Parathyroid adenoma (tissue), 2 donors: ENCODE measurements around the gene TMEM123.

Source experiments
- H2AFZ ChIP-seq: fragments of 300-600 bp; sonication (generic); one replicate; pipeline ENCODE4 v1.7.0; 2017; ENCODE audit warnings: antibody characterized with exemption, mild to moderate bottlenecking
- H3K27ac ChIP-seq: fragments of 300-600 bp; sonication (generic); one replicate; pipeline ENCODE4 v1.7.0; 2017
- H3K27me3 ChIP-seq: fragments of 300-600 bp; sonication (generic); one replicate; pipeline ENCODE4 v1.7.0; 2017; ENCODE audit warnings: low read length; ENCODE audit not compliant: control insufficient read depth, insufficient read depth
- H3K36me3 ChIP-seq: fragments of 300-600 bp; sonication (generic); one replicate; pipeline ENCODE4 v1.7.0; 2017; ENCODE audit warnings: low read length; ENCODE audit not compliant: control insufficient read depth, insufficient read depth
- H3K4me1 ChIP-seq: fragments of 300-600 bp; sonication (generic); one replicate; pipeline ENCODE4 v1.7.0; 2017; ENCODE audit warnings: control low read depth
- H3K4me2 ChIP-seq: fragments of 300-600 bp; sonication (generic); one replicate; pipeline ENCODE4 v1.7.0; 2017; ENCODE audit warnings: low read length
- H3K4me3 ChIP-seq: fragments of 300-600 bp; sonication (generic); one replicate; pipeline ENCODE4 v1.7.0; 2017; ENCODE audit warnings: low read depth, low read length
- H3K79me2 ChIP-seq: fragments of 300-600 bp; sonication (generic); one replicate; pipeline ENCODE4 v1.7.0; 2017; ENCODE audit warnings: control low read depth
- H3K9ac ChIP-seq: fragments of 300-600 bp; sonication (generic); one replicate; pipeline ENCODE4 v1.7.0; 2017; ENCODE audit warnings: mild to moderate bottlenecking
- H3K9me3 ChIP-seq: fragments of 300-600 bp; sonication (generic); one replicate; pipeline ENCODE4 v1.7.0; 2017; ENCODE audit warnings: low read length; ENCODE audit not compliant: control insufficient read depth
- CTCF ChIP-seq: fragments of 300-600 bp; sonication (generic); IDR thresholded peaks from one replicate; pipeline ENCODE4 v1.7.0; 2017; ENCODE audit warnings: antibody characterized with exemption, mild to moderate bottlenecking
- donor health status: primary hyperparathyroidism.

TMEM123 gene

GRCh38 chr11:102384419-102385079 is 68.0 kb downstream of the TMEM123 start:
- no peaks in the 10 kb centered on the region for H3K27me3 ChIP-seq

GRCh38 chr11:102383839-102384238 is 68.7 kb downstream of the TMEM123 start:
- Histone ChIP-seq H3K36me3 (no peaks in the 10 kb centered on the region), H3K27me3 (no peaks in the 10 kb centered on the region), H3K9me3 (no peaks in the 10 kb centered on the region), H3K4me1 (no peaks in the 10 kb centered on the region), H3K27ac (no peak overlapping the region), H3K4me3 (no peak overlapping the region), H3K4me2 (no peak overlapping the region), H3K9ac (no peak overlapping the region), H2AFZ (no peak overlapping the region), H3K79me2 (no peaks in the 10 kb centered on the region)
- TF ChIP-seq CTCF, result no peak

More at GRCh38 chr11:102384419-102385079, 68.0 kb downstream of the TMEM123 start:
- Histone ChIP-seq H3K79me2 (no peaks in the 10 kb centered on the region), H3K4me1 (no peaks in the 10 kb centered on the region), H2AFZ (no peak overlapping the region), H3K9ac (no peak overlapping the region), H3K36me3 (no peaks in the 10 kb centered on the region), H3K4me2 (no peak overlapping the region), H3K4me3 (no peak overlapping the region), H3K27ac (no peak overlapping the region), H3K9me3 (no peaks in the 10 kb centered on the region)
- TF ChIP-seq CTCF, result no peak

GRCh38 chr11:102382384-102382783 is 70.2 kb downstream of the TMEM123 start:
- H3K4me2 ChIP-seq, result no peak overlapping the region
- no peaks in the 10 kb centered on the region for H3K79me2 ChIP-seq
- no peak overlapping the region for H3K4me3 ChIP-seq
- no peaks in the 10 kb centered on the region for H3K27me3 ChIP-seq
- H2AFZ ChIP-seq, result no peak overlapping the region
- H3K36me3 ChIP-seq, result no peaks in the 10 kb centered on the region
- no peaks in the 10 kb centered on the region for H3K4me1 ChIP-seq
- H3K27ac ChIP-seq, result no peak overlapping the region
- no peak overlapping the region for H3K9ac ChIP-seq
- H3K9me3 ChIP-seq, result no peaks in the 10 kb centered on the region
- no peak for TF ChIP-seq CTCF

- H2AFZ ChIP-seq, result no peak overlapping the region
- no peaks in the 10 kb centered on the region for H3K4me1 ChIP-seq
- H3K4me2 ChIP-seq, result no peak overlapping the region
- TF ChIP-seq CTCF, result no peak
- no peaks in the 10 kb centered on the region for H3K9me3 ChIP-seq
- H3K27ac ChIP-seq, result no peak overlapping the region
- H3K9ac ChIP-seq, result no peak overlapping the region
- H3K27me3 ChIP-seq, result no peaks in the 10 kb centered on the region
- no peak overlapping the region for H3K4me3 ChIP-seq
- H3K36me3 ChIP-seq, result no peaks in the 10 kb centered on the region
- H3K79me2 ChIP-seq, result peaks cover 3% of the 10 kb centered on the region
Observed at GRCh38 chr11:102378818-102379217, 73.7 kb downstream of the TMEM123 start.

GRCh38 chr11:102377891-102378290 is 74.7 kb downstream of the TMEM123 start:
- Histone ChIP-seq H3K79me2 (peaks cover 3% of the 10 kb centered on the region), H3K36me3 (no peaks in the 10 kb centered on the region), H3K27ac (no peak overlapping the region)

More at GRCh38 chr11:102377891-102378290, 74.7 kb downstream of the TMEM123 start:
- H3K9ac ChIP-seq, result no peak overlapping the region
- no peaks in the 10 kb centered on the region for H3K4me1 ChIP-seq
- H3K4me3 ChIP-seq, result no peak overlapping the region
- H3K27me3 ChIP-seq, result no peaks in the 10 kb centered on the region
- no peak overlapping the region for H2AFZ ChIP-seq
- no peaks in the 10 kb centered on the region for H3K9me3 ChIP-seq
- H3K4me2 ChIP-seq, result no peak overlapping the region
- TF ChIP-seq CTCF, result no peak
